ENCODE results near the gene GEMIN7. TPM values are rescaled to one million over a fixed set of nuclear protein-coding genes. Genes with fewer than 3 reads are reported as not detected.

GEMIN7 gene
- polyA plus RNA-seq, 2 of the 4 experiments (the other 2 are of a cell fraction): 42.2 to 86.0 TPM

GRCh38 chr19:45112111-45112827 lies 33.2 kb downstream of the GEMIN7 start:
- ChIA-PET POLR2A (interaction anchor here (1.3 kb wide), 1 partner anchor 14 kb away, joined by 3 read pairs; no protein-coding TSS in a partner anchor), CTCF (interaction anchor here (0.6 to 3.7 kb wide), 9 partner anchors 13 to 423 kb away, joined by 3 to 25 read pairs (median 6); partner anchors contain the start of gene PPP1R37)
- ATAC-seq: no peak

GRCh38 chr19:45113628-45114027 lies 34.6 kb downstream of the GEMIN7 start:
- H3K4me2 ChIP-seq: peak overlapping the region; percentile 57
- peaks cover 15% of the 10 kb centered on the region for H3K4me1 ChIP-seq
- H3K4me3 ChIP-seq: no peak overlapping the region
- CTCF ChIA-PET: interaction anchor here (0.6 to 3.7 kb wide), 7 partner anchors 12 to 204 kb away, joined by 3 to 25 read pairs (median 4); partner anchors contain the start of genes GEMIN7 and PPP1R37
- 44% methylated on average over 9 of the region's 9 CpGs for WGBS (ENCODE audit: missing lambda C conversion rate)
- no peaks in the 10 kb centered on the region for H3K9me3 ChIP-seq
- no peak for ATAC-seq
- DNase-seq (ENCODE audit: low read depth in 1 of 2, low spot score in 1 of 2): no peak
- no peak for FAIRE-seq
- POLR2A ChIA-PET: interaction anchor here (1.3 kb wide), 2 partner anchors 16 to 21 kb away, joined by 3 to 4 read pairs; partner anchors contain the start of gene PPP1R37
- H3K27ac ChIP-seq: peak overlapping the region in 1 of 2 experiments; percentile 32; a peak in 2 of 6 replicates
- TF ChIP-seq PHF8 (IDR thresholded peaks at IDR 0.05; ENCODE audit: borderline replicate concordance, low read depth): no peak
- no peak for TF ChIP-seq CHD4 (IDR thresholded peaks at IDR 0.05; ENCODE audit: borderline replicate concordance)
- no peak for TF ChIP-seq KDM1A (IDR thresholded peaks at IDR 0.05; ENCODE audit: low read depth)
- TF ChIP-seq HOXB13 (CRISPR knock-in tag; IDR thresholded peaks at IDR 0.05; ENCODE audit: low read depth): no peak
- TF ChIP-seq, protein P1, sequence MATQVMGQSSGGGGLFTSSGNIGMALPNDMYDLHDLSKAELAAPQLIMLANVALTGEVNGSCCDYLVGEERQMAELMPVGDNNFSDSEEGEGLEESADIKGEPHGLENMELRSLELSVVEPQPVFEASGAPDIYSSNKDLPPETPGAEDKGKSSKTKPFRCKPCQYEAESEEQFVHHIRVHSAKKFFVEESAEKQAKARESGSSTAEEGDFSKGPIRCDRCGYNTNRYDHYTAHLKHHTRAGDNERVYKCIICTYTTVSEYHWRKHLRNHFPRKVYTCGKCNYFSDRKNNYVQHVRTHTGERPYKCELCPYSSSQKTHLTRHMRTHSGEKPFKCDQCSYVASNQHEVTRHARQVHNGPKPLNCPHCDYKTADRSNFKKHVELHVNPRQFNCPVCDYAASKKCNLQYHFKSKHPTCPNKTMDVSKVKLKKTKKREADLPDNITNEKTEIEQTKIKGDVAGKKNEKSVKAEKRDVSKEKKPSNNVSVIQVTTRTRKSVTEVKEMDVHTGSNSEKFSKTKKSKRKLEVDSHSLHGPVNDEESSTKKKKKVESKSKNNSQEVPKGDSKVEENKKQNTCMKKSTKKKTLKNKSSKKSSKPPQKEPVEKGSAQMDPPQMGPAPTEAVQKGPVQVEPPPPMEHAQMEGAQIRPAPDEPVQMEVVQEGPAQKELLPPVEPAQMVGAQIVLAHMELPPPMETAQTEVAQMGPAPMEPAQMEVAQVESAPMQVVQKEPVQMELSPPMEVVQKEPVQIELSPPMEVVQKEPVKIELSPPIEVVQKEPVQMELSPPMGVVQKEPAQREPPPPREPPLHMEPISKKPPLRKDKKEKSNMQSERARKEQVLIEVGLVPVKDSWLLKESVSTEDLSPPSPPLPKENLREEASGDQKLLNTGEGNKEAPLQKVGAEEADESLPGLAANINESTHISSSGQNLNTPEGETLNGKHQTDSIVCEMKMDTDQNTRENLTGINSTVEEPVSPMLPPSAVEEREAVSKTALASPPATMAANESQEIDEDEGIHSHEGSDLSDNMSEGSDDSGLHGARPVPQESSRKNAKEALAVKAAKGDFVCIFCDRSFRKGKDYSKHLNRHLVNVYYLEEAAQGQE (IDR thresholded peaks at IDR 0.05): no peak
- TF ChIP-seq, protein P2, sequence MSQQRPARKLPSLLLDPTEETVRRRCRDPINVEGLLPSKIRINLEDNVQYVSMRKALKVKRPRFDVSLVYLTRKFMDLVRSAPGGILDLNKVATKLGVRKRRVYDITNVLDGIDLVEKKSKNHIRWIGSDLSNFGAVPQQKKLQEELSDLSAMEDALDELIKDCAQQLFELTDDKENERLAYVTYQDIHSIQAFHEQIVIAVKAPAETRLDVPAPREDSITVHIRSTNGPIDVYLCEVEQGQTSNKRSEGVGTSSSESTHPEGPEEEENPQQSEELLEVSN (IDR thresholded peaks at IDR 0.05; ENCODE audit: borderline replicate concordance, low read depth): no peak
- TF ChIP-seq, protein P3, sequence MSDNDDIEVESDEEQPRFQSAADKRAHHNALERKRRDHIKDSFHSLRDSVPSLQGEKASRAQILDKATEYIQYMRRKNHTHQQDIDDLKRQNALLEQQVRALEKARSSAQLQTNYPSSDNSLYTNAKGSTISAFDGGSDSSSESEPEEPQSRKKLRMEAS (IDR thresholded peaks at IDR 0.05): no peak
- no peak for TF ChIP-seq HDAC2 (IDR thresholded peaks at IDR 0.05)
- TF ChIP-seq TFCP2L1 (CRISPR knock-in tag; IDR thresholded peaks at IDR 0.05): no peak
- no peak for TF ChIP-seq FOSB (CRISPR knock-in tag; IDR thresholded peaks at IDR 0.05)
- TF ChIP-seq NPAS2 (CRISPR knock-in tag; IDR thresholded peaks at IDR 0.05; ENCODE audit: borderline replicate concordance): no peak
- no peak for TF ChIP-seq ZC3H11A (IDR thresholded peaks at IDR 0.05)
- no peak for TF ChIP-seq ZSCAN20 (CRISPR knock-in tag; IDR thresholded peaks at IDR 0.05)
- no peak for TF ChIP-seq EHMT2 (IDR thresholded peaks at IDR 0.05; ENCODE audit: low read depth)
- no peak for TF ChIP-seq ELK1 (IDR thresholded peaks at IDR 0.05; ENCODE audit: low read depth, low read length)
- TF ChIP-seq FOSL2 (IDR thresholded peaks at IDR 0.05): no peak
- TF ChIP-seq FOSL2 (CRISPR knock-in tag; IDR thresholded peaks at IDR 0.05): no peak
- no peak for TF ChIP-seq BCL3 (IDR thresholded peaks at IDR 0.05)
- TF ChIP-seq, protein P4, sequence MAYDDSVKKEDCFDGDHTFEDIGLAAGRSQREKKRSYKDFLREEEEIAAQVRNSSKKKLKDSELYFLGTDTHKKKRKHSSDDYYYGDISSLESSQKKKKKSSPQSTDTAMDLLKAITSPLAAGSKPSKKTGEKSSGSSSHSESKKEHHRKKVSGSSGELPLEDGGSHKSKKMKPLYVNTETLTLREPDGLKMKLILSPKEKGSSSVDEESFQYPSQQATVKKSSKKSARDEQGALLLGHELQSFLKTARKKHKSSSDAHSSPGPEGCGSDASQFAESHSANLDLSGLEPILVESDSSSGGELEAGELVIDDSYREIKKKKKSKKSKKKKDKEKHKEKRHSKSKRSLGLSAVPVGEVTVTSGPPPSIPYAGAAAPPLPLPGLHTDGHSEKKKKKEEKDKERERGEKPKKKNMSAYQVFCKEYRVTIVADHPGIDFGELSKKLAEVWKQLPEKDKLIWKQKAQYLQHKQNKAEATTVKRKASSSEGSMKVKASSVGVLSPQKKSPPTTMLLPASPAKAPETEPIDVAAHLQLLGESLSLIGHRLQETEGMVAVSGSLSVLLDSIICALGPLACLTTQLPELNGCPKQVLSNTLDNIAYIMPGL (CRISPR knock-in tag; IDR thresholded peaks at IDR 0.05; ENCODE audit: borderline replicate concordance): no peak

More at GRCh38 chr19:45112111-45112827, 33.2 kb downstream of the GEMIN7 start:
- 98% methylated on average over 10 of the region's 11 CpGs for WGBS (ENCODE audit: missing lambda C conversion rate)
- no peak for TF ChIP-seq ZSCAN20 (CRISPR knock-in tag; IDR thresholded peaks at IDR 0.05)
- TF ChIP-seq CTCF (IDR thresholded peaks at IDR 0.05): 0 out of 3 replicates have a peak, but pooled peaks have one; percentile 16
- no peak overlapping the region for H3K4me3 ChIP-seq
- H3K4me1 ChIP-seq: peaks cover 15% of the 10 kb centered on the region
- H3K4me2 ChIP-seq: no peak overlapping the region
- H3K27ac ChIP-seq: no peak overlapping the region
- DNase-seq (ENCODE audit: low read depth in 1 of 2, low spot score in 1 of 2) (no peak), FAIRE-seq (peak; percentile 7)
- H3K9me3 ChIP-seq: no peaks in the 10 kb centered on the region

All from A549 (cell line).